HG02981 (cell line): ENCODE data around the gene KISS1.

ENCODE experiments used
- ATAC-seq: cut with Tn5 transposase; IDR thresholded peaks from one replicate; pipeline ENCODE4 v1.9.1; 2021; ENCODE audit warnings: mild to moderate bottlenecking, moderate library complexity; ENCODE audit not compliant: unreplicated experiment

The KISS1 gene

DNA sequence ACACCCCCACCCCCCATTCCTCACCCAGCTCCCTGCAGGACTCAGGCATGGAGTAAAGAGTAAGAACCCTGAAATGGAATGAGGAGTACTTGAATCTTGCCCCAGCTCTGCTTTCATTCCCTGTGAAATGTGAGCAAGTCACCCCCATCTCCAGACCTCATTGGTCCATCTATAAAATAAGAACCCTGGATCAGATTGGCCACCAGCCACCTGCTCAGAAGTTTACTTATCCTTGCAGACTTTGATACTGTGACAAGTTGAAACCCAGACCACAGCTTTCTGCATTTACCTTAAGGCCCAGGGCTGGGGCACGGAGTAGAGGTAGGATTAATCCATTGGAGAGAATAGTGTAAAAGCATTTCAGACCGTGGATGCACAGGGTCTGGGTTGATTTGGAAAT, 2.2 kb downstream of the KISS1 start:
- ATAC-seq, result no peak

DNA sequence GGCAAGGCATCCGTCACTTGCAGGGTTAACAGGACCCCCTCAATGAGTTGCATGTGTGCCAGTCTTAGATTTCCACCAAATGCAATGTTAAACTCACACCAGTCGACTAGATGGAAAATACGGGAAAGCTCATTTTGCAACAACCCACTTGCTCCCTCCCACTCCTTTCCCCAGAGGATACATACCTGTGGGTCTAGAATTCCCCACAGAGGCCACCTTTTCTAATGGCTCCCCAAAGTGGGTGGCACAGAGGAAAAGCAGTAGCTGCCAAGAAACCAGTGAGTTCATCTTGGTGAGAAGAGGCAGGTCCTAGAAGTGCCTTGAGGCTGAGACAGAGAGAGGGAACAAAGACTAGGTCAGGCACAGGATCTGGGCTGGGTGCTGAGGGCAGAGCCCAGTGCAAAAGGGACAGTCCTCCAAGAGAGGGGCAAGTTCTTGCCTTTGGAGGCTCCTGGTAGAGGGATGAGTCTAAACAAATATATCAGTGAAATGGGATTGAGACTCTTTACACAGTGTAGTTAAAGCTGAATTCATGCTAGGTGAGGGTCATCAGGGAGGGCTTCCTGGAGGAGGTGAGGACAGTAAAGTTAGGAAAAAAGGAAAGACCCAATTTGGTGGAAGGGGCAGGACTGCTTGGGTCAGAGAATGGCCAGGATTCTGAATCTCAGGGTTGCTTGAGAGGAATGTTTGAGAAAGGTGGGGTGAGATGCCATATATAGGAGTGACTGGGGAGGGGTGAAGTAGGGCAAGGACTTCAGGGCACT, 3.5 kb downstream of the KISS1 start:
- ATAC-seq, result no peak

DNA sequence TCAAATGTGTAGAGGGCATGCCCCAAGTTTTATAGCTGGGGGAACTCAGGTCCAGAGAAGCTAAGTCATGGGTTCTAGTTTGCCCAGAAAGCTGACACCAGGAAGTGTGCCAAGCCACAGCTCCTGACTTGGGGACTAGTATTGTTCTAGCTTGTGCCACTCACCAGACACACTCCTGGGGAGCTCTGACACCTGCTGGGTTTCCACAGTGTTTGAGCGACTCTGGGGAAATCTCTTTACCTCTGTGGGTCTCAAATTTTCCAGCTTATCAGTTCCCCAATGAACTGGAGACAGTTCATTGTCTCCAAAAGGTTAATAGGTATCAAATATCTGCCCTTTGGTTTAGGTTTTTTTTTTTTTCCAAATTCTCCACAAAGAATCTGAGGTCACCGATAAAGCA, 4.2 kb downstream of the KISS1 start:
- ATAC-seq, result no peak

DNA sequence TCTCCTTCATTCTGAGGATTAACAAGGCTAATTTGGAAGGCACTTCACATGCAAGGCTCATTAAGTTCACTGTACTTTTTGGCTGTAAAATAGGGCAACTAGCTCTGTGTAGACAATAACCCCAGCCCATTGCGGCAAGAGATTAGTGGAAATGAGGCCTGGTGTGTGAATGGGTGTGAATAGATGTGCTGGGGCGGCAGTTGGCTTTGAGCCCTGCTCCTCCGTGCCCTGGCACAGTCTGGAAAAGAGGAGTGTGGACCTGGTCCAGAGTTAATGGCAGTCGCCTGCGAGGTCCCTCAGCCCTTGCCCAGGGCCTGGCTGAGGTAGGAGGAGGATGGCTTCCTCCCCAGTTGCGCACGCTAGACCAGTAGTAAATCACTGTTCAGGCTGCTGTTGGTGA, 4.8 kb downstream of the KISS1 start:
- ATAC-seq, result no peak

DNA sequence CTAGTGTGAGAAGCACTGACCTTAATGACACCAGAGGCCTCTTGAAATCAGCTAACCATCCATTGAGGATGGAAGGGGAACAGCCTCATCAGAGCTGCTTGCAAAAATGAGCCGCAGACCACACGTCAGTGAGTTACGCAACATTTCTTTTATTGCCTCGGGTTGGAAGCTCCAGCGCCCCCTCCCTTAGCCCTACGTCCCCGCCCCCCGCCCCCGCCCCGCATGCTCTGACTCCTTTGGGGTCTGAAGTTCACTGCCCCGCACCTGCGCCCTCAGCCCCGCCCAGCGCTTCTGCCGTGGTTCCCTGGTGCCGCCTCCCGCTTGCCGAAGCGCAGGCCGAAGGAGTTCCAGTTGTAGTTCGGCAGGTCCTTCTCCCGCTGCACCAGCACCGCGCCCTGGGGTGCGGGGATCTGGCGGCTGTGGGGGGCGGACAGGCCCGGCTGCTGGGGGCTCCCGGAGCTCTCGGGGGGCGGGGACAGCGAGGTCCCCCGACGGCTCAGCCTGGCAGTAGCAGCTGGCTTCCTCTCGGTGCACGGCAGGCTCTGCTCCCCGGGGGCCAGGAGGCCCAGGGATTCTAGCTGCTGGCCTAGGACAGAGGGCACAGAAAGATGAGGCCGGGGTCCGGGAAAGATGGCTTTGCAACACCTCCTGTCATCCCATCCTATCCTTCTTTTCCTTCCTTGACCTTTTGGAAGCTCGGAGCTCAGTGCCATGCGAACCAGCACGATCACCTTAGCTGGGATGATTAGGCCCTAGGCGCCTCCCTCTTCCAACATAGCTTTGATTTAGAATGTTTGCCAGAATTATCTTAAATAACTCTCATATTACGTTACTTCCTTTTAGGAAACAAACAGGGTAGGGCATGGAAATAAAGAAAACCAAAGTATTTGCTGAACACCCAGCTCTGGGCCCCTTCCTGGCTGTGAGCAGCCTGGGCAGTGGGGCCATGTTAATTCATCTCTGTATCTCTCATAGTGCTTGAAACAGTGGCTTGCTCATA, 5.8 kb downstream of the KISS1 start:
- no peak for ATAC-seq

DNA sequence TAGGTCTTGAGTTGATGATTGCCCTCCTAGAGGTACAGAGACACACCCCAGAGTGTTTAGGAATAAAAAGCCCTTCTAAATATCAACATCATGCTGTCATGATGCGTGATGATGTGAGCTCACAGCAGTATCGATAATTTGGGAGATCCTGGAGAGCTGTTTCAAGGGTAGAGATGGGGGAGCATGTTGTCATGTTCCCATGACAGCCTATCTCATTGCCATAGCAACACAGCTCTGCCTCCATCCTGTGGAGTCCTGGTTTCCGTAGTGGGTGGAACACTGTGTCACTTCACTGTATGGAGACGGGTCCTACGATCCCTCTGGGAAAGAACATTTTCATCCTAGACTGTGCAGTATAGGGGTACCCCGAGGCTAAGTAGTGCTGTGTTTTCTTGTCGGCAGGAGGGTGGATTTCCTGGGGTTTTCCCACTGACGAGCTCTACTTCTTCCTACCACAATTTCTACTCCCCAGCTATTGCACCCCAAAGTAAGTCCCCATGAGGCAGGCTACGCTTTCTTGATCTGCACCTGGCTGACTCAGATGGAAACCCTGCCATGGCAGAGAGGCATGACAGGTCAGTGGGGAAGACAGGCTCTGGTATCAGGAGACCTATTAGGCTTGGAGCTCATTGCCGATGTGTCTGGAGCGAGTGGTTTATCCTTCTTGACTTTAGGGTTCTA, 7.2 kb downstream of the KISS1 start:
- no peak for ATAC-seq

DNA sequence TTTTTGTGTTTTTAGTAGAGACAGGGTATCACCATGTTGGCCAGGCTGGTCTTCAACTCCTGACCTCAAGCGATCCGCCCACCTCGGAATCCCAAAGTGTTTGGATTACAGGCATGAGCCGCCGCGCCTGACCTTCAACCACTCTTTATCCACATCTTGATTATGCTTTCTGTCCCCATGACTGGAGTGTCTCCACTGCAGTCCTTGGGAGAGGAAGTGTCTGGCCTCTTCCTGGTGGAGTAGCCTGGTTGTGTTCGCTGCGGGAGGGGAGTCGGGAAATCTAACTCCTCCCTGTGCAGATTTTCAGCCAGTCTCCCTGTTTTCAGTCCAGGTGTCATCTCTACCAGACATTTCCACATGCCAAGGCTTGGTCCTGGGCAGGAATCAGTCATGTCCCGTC, 9.7 kb downstream of the KISS1 start:
- no peak for ATAC-seq

DNA sequence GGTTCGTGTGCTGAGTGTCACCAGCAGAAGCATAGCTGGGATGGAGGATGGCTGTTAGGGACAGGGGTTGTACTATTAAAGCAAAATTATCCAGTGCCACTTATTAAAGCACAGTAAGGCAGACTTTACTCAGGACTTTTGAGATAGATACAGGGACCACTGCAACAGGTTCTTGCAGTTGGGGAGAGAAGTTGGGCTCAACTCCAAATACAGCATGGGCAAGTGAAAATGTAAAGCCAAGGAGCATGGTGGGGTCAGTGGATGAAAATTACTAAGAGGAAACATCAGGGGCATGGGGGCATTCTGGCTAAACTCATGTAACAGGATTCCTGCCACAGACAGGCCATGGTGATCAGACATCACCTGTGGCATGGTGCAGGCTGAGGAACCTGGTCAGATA, 15.2 kb downstream of the KISS1 start:
- no peak for ATAC-seq

DNA sequence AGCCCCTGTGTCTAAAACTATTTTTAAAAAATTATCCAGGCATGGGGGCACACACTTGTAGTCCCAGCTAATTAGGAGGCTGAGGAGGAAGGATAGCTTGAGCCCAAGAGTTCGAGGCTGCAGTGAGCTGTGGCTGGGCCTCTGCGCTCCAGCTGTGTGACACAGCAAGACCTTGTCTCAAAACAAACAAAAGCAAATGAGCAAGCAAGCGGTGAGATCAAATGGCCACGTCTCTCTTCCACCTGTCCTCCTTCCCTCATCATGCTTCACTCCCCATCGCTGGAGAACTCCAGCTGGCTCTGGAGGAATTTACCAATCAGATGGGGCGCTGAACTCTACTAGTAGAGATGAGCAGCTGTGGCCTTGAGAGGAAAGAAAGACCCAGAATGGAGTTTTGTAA, 16.2 kb downstream of the KISS1 start:
- ATAC-seq, result no peak

DNA sequence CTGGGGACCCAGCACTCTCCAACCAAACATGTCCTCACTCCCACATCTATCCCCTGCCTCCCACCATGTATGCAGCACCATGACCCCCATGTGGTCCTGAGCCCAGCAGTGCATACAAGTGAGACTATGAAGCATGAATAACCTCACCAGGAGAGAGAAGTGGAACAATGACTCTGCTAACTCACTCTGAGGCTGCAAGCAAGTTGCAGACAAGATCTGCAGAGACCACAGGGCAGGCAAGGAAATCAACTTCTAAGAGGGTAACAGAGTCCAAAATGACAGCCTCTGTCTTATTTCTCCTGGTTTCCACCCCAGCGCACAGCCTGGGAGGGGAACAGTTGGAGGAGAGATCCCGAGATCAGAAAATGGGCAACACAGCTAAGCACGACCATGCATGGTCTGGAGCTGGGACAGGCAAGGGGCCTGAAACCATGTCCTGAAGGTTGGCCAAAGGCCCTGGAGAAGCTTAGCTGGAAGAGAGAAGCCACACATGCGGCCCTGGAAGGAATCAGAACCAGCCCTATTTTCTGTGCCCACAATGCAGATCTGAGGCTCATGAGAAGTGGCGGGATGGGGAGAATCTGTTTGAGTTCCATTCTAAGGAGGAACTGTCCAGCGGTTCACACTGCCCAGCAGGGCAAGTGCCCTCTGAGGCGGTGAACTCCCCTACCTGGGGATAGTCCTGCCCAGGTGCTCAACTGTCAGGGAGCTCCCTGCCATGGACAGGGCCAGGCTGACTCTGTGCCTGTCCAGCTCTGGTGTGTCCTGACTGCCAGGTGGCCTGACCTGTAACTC, 17.6 kb downstream of the KISS1 start:
- ATAC-seq, result no peak

DNA sequence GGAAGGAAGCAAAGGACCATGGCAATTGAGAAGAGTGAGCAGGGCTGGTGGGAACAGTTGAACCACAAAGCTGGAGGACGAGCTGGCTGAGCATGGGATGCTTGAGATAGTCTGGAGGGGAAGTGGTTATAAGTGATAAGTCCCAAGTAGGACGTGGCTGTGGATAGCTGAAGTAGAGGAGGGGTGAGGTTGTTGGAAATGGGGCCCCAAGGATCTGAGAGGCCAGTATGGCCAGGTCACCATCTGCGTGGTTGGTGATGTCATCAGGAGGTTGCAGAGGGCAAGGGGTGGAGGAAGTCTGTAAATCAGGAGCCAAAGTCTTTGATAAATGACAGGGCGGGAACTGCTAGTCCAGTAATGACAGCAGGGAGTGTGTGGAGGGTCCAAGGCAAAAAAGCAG, 19.2 kb downstream of the KISS1 start:
- ATAC-seq, result no peak

DNA sequence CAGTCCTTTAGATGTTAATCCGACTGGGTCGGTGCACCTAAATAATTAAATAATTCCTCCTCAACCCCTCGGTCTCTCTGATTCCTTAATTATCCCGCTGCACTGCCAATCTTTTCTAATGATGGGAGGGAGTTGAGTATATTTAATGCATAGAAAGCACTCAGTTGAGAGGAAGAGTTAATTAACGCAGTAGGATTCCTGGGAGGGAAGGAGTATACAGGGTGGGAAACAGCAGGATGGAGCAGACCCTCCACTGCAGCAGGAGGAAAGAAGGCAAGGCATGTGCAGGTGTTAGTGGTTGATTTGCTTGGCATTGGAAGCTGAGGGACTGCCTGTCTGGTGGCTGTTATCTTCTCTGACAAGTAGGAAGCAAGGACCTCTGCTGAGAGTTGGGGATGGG, 20.2 kb downstream of the KISS1 start:
- ATAC-seq, result no peak

DNA sequence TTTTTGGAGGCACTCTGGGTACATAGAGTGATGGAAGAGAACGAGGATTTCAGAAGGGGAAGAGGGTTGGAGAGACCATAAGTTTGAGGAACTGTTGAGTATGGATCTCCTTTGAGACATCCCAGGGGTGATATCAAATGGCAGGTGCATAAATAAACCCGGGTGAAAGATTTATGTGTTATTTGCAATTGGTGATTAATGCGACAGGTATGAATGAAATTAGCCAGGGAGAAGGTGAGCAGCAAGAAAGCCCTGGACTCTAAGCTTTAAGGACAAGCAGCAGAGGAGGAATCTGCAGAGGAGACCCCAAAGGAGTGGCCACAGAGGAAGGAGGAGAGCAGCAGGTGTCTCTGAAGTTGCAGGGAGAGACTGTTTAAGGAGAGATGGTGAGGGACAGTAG, 21.3 kb downstream of the KISS1 start:
- no peak for ATAC-seq

DNA sequence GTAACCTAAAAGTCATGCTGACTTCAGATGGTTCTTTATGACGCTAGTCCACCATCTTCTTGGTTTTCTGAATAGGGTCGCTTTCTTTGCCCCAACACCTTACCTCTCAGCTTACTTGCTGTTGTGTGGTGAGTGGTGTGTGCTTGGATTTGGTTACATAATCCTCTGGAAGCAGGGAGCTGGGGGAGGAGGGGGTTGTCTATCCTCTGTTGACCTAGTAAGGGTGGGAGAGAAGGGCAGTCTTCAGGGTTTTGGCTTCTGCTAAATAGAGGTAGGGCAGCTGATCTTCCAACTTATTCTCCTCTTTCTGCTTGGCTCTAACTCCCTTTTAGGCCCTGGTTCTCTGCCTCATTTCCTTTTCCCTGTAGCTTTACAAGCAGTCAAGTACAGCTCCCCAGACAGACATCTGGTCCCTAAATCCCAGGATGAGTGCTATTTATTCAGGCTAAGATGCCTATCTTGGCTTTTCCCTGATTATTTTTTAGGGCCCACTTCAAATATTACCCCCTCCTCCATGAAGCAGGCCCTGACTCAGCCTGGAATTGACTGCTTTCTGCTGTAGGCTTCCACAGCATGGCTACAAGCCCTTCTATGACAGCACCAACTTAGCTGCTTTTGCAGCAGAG, 23.8 kb downstream of the KISS1 start:
- no peak for ATAC-seq

DNA sequence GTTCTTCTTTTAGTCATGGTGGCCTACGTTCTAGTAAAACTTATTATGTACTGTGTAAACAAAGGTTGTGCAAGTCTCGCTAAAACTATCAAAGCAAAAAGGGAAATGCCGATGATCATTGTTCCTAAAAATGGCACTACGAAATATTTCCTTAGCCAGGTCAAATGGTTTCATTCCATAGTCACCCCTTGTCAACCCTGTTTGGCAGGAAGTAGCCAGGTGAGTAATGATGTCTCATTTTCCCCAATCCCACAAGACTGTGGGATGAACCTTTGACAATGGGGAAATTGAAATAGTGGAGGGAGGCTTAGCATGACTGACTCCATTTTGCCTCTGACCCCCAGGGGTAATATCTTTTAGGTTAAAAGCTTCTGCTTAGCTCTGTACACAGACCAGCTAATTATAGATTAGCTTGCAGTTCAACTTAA, 24.5 kb downstream of the KISS1 start:
- no peak for ATAC-seq

DNA sequence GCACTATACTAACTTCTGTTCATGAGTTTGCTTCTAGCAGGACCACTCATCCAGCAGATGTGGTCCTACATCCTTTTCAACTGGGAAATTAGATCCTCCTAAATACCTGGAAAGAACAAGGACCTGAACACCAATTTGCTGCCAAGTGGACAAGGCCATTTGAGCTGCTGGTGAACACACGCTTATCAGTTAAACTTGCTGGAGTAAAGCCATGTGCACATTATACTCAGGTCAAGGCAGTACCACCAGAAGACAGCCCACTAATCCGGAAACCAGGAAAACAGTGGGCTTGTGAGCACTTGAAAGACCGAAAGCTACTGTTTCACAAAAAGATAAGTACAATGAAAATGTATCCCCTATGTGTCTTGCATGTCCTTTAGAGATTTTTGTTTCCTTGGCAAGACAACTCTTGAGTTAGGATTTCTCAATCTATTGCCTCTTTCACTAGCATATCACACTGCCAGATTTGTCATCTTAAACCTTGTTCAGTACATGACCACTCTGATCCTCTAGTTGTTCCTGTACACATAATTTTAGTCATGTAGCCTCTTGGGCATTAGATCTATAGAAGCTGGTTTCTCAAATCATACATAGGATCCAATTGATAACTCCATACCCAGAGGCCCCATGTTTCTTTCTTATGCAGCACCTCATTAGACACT, 25.7 kb downstream of the KISS1 start:
- no peak for ATAC-seq

DNA sequence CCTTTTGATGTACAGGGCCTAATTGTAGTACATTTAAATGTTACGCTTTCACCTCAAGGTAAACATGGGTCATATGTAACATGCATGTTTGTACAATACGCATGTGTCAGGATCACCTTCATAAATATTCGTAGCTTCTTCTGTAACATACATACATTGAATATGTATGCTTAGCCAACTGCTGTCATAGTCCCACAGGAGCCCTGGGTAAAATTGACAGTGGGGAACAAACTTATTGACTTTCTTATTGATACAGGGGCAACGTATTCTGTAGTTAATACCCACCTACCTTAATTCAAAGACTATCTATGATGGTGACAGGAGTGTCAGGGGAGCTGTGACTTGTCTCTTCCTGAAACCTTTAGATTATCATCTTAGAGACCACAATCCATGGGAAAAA, 26.4 kb downstream of the KISS1 start:
- no peak for ATAC-seq

DNA sequence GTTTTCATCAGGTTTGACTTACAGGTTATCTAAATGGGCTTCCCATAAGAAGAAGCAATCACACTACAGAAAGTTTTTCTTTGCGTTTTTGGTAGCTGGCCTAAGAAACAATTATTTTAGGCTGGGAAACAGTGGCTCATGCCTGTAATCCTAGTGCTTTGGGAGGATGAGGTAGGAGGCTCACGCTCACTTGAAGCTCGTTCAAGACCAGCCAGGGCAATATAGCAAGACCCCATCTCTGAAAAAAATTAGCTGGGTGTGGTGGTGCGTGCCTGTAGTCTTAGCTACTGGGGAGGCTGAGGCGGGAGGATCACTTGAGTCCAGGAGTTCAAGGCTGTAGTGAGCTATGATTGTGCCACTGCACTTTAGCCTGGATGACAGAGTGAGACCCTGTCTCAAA, 28.6 kb downstream of the KISS1 start:
- no peak for ATAC-seq

DNA sequence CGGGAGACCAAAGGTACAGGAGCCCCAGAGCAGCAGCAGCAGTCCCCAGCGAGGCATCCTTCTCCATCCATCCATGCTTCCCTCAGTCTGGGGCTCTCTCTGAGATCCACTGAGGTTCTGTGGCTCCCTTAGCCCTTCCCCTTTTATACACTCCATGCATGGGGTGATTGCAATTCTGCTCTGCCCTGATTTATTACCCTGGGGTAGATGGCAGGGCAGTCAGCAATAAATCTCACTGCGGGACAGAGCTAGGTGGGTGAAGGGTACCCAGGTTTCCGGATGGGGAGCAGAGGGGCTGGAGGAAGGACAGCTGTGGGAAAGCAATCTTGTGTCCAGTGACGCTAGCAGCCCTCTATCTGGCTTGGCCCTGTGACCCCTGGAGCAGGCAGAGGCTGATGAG, 30.1 kb downstream of the KISS1 start, which contains the start of gene REN:
Gene REN, minus strand, starts transcription at position 119 of the 400 bp plus-strand sequence. Its CDS starts 44 bp downstream, at position 75.
- no peak for ATAC-seq
